ENCODE measurements around the gene BTBD9. TPM values are rescaled to one million over a fixed set of nuclear protein-coding genes. Genes with fewer than 3 reads are reported as not detected.

BTBD9 gene
- total and polyA plus RNA-seq, 2 donors (not counting 1 experiment from before 2014, with no cell fraction given) = 4.1 to 48.9 TPM

- H3K4me3 ChIP-seq (ENCODE audit: control extremely low read depth in 1 of 5, extremely low read depth in 1 of 5, insufficient read depth in 1 of 5, low read depth in 2 of 5, low read length in 4 of 5) = no peak overlapping the region
Measured at GRCh38 chr6:38244869-38245268, 394.9 kb downstream of the BTBD9 start.

More at GRCh38 chr6:38244869-38245268, 394.9 kb downstream of the BTBD9 start:
- Histone ChIP-seq H4K20me1 (ENCODE audit: control insufficient read depth, insufficient read depth, low read length, poor library complexity, severe bottlenecking) (no peaks in the 10 kb centered on the region), H3K27me3 (replicated peaks in 1 of 4; ENCODE audit: control extremely low read depth in 1 of 4, control insufficient read depth in 3 of 4, insufficient read depth in 4 of 4, low read length in 3 of 4) (no peaks in the 10 kb centered on the region), H3K9ac (ENCODE audit: low read length) (no peak overlapping the region), H2AFZ (ENCODE audit: insufficient read depth, low read depth, low read length, poor library complexity, severe bottlenecking) (no peak overlapping the region), H3K4me1 (ENCODE audit: control insufficient read depth in 2 of 2, insufficient read depth in 2 of 2, low read length in 2 of 2) (peaks cover 3 to 4% of the 10 kb centered on the region in 2 donors), H3K79me2 (ENCODE audit: control insufficient read depth, insufficient read depth, low read length) (no peaks in the 10 kb centered on the region), H3K27ac (ENCODE audit: low read length in 2 of 2) (no peak overlapping the region), H3K36me3 (replicated peaks in 1 of 2; ENCODE audit: control extremely low read depth in 1 of 2, control insufficient read depth in 1 of 2, extremely low read depth in 1 of 2, insufficient read depth in 2 of 2, low read length in 1 of 2) (peaks cover 0 to 4% of the 10 kb centered on the region in 2 experiments), H3K9me3 (ENCODE audit: control extremely low read depth in 1 of 3, control insufficient read depth in 2 of 3, insufficient read depth in 1 of 3, low read length in 2 of 3) (no peaks in the 10 kb centered on the region), H3K4me2 (replicated peaks; ENCODE audit: low read depth, low read length, poor library complexity, severe bottlenecking) (no peak overlapping the region)
- ATAC-seq (ENCODE audit: low read depth) (no peak), DNase-seq (no peak)
- 100% methylated on average over 3 of the region's 3 CpGs for WGBS (ENCODE audit: insufficient coverage)
- no peak overlapping the region for H3K27ac Mint-ChIP-seq
- peaks cover 11% of the 10 kb centered on the region for H3K4me1 Mint-ChIP-seq
- ChIA-PET POLR2A (no interaction called here), CTCF (no interaction called here)
- no peaks in the 10 kb centered on the region for H3K9me3 Mint-ChIP-seq (ENCODE audit: insufficient read depth)
- intact Hi-C loops (cut with micrococcal nuclease) = no loop called here
- no peak for TF ChIP-seq EZH2 (IDR thresholded peaks at IDR 0.05; ENCODE audit: borderline replicate concordance, insufficient read depth, low read depth, low read length, poor library complexity, severe bottlenecking)
- no peak for TF ChIP-seq CTCF (IDR thresholded peaks at IDR 0.05)
- H3K27me3 Mint-ChIP-seq = no peaks in the 10 kb centered on the region
- H3K4me3 Mint-ChIP-seq = no peak overlapping the region

All from B cell (primary cell).